HL-60/S4 (cell line): ENCODE measurements around the gene LUC7L3.

ENCODE experiments used
- in situ Hi-C: fragments of 300-500 bp; cut with MboI; formaldehyde crosslinking; loops from 2 replicates; pipeline ENCODE4 v1.14.3; 2022; ENCODE audit warnings: low sequenced_read_pairs

The LUC7L3 gene

GRCh38 chr17:50685691-50686493 lies 33.5 kb upstream of the LUC7L3 start:
- in situ Hi-C loops, result no loop called here

- in situ Hi-C loops, result no loop called here
Observed at GRCh38 chr17:50686494-50687199, 32.8 kb upstream of the LUC7L3 start.

GRCh38 chr17:50687200-50688066 lies 32.0 kb upstream of the LUC7L3 start:
- in situ Hi-C loops, result no loop called here

DNA sequence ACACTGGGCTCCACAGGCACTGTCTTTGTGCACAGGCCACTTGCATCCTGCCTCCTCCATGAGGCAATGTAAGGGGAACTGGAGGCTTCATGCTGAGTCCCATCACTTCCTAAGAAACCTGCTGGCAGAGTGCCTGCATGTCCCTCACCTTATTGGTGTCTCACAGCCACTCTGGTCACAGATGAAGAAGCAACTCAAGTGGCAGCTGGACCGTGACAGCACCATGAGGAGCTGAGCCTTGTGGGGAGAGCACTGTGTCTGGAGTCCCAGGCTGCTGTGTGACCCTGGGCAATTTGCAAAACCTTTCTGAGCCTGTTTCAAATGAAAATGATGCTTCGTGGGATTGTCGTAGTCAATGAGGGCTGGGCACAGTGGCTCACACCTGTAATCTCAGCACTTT lies 31.2 kb upstream of the LUC7L3 start:
- in situ Hi-C loops, result no loop called here

DNA sequence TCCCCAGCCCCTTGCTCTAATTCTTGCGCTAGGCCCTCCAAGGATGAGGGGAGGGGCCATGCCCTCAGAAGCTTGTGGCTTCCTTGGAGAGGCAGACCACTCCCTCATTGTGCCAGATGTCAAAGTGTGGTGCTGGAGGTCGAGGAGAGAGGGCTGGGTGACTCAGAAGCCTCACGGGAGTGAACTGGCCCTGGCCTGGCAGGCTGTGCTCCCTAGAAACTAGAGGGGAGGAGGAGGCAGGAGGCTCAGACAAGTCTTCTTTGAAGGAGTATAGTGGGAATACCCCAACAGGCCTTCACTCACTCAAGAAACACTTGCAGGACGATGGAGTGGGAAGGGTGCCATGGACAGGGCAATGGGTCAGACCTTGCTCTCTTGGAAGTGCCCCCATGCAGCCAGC lies 30.2 kb upstream of the LUC7L3 start:
- in situ Hi-C loops, result no loop called here

DNA sequence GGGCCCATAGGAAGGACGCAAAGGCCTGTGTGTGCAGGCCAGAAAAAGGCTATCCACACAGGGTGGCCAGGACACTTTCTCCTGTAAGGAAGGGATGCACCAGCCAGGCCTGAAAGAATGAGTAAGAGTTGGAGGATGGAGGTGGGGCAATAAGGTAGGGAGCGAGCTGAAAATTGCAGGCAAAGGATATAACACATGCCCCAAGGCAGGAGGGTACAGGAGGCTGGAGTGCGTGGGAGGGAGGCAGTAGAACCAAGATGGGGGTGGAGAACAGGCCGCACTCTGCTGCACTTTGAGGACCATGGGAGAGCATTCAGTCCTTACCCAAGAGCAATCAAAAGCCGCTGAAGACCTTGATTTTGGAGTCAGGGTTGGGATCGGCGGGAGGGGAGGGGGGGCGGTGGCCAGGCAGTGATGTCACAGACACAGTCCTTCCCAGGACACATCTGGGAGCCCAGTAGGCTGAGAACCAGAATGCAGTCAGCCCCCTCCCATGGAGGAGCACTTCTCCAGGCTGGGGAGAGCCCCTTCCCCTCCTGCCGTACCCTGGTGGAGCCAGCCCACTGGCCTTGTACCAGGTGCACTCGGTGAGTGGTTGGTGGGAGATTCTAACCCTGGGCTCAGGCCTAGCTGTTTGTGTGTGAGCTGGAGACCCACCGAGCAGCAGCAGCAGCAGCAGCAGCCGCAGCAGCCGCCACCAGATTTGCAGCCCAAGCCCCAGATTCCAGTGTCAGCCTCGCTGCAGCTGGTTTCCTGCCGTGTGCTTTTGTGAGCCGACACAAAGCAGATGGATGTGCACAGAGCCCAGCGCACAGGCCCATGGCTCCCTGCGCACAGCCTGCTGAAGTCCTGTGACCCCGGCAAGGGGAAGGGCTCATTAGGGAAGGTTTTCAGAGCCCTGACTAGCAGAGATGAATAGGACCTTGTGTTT lies 29.2 kb upstream of the LUC7L3 start:
- in situ Hi-C loops, result loop anchor here (10.0 kb wide), 1 partner anchor 145 kb away; the partner anchor contains the start of gene SPATA20

- in situ Hi-C loops, result loop anchor here (10.0 kb wide), 1 partner anchor 146 kb away; the partner anchor contains the start of gene SPATA20
Observed at GRCh38 chr17:50690887-50691549, 28.4 kb upstream of the LUC7L3 start.

DNA sequence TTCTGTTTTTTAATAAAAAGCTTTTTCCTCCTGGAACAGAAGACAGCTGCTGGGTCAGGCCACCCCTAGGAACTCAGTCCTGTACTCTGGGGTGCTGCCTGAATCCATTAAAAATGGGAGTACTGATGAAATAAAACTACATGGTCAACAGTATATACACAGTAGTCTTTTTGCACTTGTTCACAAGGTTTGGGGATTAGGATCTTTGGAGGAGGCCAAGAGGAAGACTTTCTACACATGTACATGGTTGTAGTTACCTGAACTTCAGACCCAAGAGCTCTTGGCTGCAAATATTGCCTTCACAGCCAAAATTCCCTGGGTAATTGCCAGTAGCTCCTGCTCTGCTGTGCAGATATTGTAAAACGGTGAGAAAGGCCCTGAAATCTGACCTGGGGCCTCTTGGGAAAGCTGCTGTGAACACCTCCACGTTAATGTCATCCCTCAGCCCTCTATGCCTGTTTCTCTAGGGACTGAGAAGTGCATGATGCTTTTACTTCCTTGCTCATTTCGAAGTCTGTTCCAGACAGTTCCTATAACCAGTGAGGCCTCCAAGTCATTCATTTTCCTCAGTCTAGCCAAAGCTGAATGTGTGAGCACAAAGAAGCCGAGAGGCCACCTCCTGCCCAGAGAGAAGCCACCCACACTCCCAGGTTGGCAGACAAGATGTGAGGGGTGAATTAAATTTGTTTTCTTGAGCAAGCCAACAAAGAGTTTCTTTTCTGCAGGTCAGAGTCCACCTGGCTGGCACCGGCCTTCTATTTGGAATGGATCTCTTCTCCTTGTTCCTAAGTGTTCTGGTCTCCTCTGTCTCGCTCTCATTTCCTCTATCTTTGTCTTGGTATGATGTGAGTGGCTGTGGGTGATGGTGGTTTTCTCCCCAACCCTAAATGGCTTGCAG lies 27.6 kb upstream of the LUC7L3 start:
- in situ Hi-C loops, result loop anchor here (10.0 kb wide), 1 partner anchor 147 kb away; the partner anchor contains the start of gene SPATA20

DNA sequence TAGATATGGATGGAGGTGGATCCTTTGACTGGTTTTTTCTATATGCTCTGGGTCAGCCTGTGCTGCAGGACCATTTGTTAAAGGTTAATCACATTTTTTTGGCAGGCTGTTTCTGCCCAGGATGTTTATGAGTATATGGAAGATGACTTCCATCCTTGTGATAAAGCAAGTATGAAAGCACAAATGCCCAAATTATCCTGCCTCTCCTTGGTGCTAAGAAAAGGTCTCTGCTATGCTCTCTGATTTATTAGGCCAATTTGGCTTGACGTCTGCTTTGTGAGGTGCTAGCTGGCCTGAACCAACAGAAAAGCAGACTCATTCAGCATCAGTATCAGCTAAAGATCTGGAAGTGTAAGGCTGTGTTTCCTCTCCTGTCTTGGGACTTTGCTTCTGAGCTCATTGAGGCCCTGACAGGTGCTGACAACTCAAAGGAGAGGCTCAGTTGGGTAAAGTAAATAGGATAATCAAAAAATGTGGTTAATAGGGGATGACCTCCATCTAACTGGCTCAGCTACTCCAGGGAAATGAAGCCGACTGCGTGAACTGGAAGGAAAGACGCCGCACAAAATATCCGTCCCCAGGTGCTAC lies 26.9 kb upstream of the LUC7L3 start:
- in situ Hi-C loops, result loop anchor here (10.0 kb wide), 1 partner anchor 148 kb away; the partner anchor contains the start of gene SPATA20

DNA sequence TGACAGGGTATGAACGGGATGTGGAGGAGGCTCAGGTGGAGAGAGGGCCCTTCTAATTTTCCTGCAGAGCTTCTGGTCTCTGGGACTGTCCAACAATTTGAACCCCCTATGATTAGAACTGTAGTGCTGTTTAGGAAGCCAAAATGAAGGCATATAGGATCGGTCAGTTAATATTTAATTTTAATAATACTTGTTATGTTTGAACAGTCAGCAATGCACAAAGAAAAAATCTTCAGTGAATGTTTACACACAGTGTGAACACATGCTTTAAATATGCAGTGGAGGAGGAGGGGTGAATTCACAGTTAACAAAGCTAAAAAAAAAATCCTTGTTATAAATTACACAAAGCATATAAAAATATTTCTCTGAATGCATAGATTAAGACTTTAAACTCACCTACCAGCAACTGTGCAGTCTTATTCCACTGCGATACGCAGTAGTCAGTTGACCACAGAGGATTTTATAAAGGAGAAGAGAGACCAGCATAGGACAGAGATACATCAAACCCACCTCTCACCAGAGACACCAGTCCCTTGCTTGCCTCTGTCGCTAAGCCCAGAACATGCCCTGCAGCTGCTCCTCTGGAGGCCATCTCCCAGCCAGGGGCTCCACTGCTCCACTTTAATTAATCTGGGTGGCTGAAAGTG lies 26.2 kb upstream of the LUC7L3 start:
- in situ Hi-C loops, result loop anchor here (10.0 kb wide), 1 partner anchor 148 kb away; the partner anchor contains the start of gene SPATA20

DNA sequence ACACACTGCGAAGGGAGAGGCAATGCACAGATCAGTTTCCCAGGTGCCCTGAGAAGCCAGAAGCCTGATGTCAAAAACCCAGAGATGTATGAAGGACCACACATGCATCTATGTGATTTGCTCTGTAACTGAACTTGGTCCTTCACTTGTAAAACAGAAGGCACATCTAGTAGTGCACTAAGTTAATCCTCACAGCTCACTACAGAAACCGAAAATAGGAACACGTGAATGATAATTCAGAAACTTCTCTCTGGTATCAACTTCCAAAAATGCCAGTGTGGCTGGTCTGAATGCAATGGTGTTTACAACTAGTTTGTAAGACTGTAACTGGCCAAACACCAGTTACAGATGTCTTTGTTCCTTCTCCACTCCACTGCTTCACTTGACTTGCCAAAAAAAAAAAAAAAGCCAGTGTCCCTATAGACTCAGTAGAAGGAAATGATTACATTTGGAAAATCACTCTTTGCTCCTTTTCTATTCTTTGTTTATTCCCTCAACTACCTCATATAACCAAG lies 23.0 kb upstream of the LUC7L3 start:
- in situ Hi-C loops, result loop anchor here (10.0 kb wide), 1 partner anchor 152 kb away; the partner anchor contains the start of gene SPATA20

GRCh38 chr17:50697062-50697461 lies 22.3 kb upstream of the LUC7L3 start:
- in situ Hi-C loops, result loop anchor here (10.0 kb wide), 1 partner anchor 152 kb away; the partner anchor contains the start of gene SPATA20

GRCh38 chr17:50697663-50698272 lies 21.6 kb upstream of the LUC7L3 start:
- in situ Hi-C loops, result loop anchor here (10.0 kb wide), 1 partner anchor 153 kb away; the partner anchor contains the start of gene SPATA20

DNA sequence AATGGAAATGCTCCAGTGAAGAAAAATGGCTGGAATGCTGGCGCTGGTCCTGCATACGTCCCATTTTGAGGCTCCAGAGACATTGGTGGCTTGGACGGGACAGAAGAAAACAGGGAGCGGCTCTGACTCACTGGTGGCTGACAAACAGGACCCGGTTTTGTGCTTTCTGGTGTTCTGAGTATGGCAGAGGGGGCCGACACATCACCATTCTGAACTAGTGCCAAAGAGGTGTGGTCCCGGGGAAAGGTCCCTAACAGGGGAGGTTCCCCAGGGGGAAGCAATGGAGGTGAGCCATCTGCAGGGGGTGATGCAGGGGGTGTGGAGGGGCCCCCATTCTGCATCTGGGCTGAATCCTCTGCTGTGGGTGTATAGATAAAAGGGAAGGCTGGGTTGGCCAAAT lies 20.0 kb upstream of the LUC7L3 start:
- in situ Hi-C loops, result loop anchor here (10.0 kb wide), 1 partner anchor 155 kb away; the partner anchor contains the start of gene SPATA20

GRCh38 chr17:50703162-50703561 lies 16.2 kb upstream of the LUC7L3 start:
- in situ Hi-C loops, result no loop called here

- in situ Hi-C loops, result no loop called here
Observed at GRCh38 chr17:50707289-50708049, 11.9 kb upstream of the LUC7L3 start, which contains the start of gene ANKRD40. Gene ANKRD40 (minus strand): TSS chr17:50707914. CDS start chr17:50707654, 260 bp downstream.
